Progenitor cell of endocrine pancreas (in vitro differentiated cells): ENCODE measurements around the gene ZSWIM2. TPM values are rescaled to one million over a fixed set of nuclear protein-coding genes. Genes with fewer than 3 reads are reported as not detected.

ENCODE experiments used
- DNase-seq: peaks from one replicate; pipeline ENCODE4 v3.0.0; 2021; ENCODE audit warnings: low spot score; ENCODE audit not compliant: unreplicated experiment
- H3K27ac Mint-ChIP-seq: 2 replicates; pipeline ENCODE4 v1.8.0; 2021; ENCODE audit warnings: mild to moderate bottlenecking, moderate library complexity, mixed read lengths
- H3K27me3 Mint-ChIP-seq: 2 replicates; pipeline ENCODE4 v1.8.0; 2021; ENCODE audit warnings: mixed read lengths
- H3K36me3 Mint-ChIP-seq: 2 replicates; pipeline ENCODE4 v1.8.0; 2022; ENCODE audit warnings: mixed read lengths; ENCODE audit not compliant: insufficient read depth
- H3K4me1 Mint-ChIP-seq: 2 replicates; pipeline ENCODE4 v1.8.0; 2021; ENCODE audit warnings: low read depth, mixed read lengths
- H3K4me3 Mint-ChIP-seq: 2 replicates; pipeline ENCODE4 v1.8.0; 2021; ENCODE audit warnings: low read depth, mild to moderate bottlenecking, moderate library complexity, mixed read lengths
- H3K9me3 Mint-ChIP-seq: 2 replicates; pipeline ENCODE4 v1.8.0; 2021; ENCODE audit warnings: low read depth, mixed read lengths
- CTCF ChIP-seq: fragments of 200-600 bp; sonication (generic); IDR thresholded peaks from one replicate; pipeline ENCODE4 v1.5.0; 2021; ENCODE audit warnings: antibody characterized with exemption, mild to moderate bottlenecking; ENCODE audit not compliant: unreplicated experiment
- total RNA-seq: library from RNA; stranded (reverse); gene quantifications from 2 replicates; pipeline ENCODE4 v1.2.1, GENCODE V29; 2021

ZSWIM2 gene
- total RNA-seq, 1 donor from 2014 or later: not detected

DNA sequence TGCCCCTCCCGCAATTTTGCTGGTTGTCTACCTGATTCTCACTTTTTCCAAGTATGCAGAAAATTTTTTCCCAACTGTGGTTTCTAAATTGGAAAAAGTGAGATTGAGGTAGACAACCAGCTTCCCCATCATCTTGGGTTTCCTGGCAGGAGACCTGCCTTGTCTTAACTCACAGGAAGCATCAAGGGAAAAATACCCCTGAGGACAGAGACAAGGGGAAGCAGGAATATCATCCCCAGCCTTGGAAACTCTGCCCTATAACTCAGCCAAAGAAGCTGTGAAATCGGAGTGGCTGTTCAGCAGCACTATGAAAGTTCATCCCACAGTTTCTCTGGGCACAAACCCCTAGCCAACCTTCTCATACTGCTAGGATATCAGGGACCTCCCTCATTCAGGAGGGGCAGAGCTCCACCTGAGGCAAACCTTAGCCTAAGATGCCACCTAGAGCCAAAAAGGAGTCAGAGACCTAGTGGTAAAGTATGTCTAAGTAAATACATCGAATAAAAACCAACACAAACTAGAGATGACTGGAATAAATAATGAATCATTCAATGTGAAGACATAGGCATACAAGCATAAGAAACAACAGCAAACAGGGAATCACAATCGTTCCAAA lies 68.2 kb downstream of the ZSWIM2 start:
- no peak for DNase-seq
- no peak overlapping the region for H3K27ac Mint-ChIP-seq
- H3K36me3 Mint-ChIP-seq: no peaks in the 10 kb centered on the region

More for the DNA sequence above, 68.2 kb downstream of the ZSWIM2 start:
- Mint-ChIP-seq H3K9me3 (peaks cover 16% of the 10 kb centered on the region), H3K4me3 (no peak overlapping the region), H3K4me1 (no peaks in the 10 kb centered on the region), H3K27me3 (no peaks in the 10 kb centered on the region)
- peak; percentile 33 for TF ChIP-seq CTCF

Other genes starting within 250 kb of the ZSWIM2 start
- 5.1 and 7.9 TPM in 2 replicates for gene FAM171B, start 155.1 kb downstream of the ZSWIM2 start, total RNA-seq